K562 (cell line): ENCODE measurements around the gene SCG3. TPM values are rescaled to one million over a fixed set of nuclear protein-coding genes. Genes with fewer than 3 reads are reported as not detected.
A peak's percentile ranks its signal among the peaks of the same experiment; 100 is the strongest.

ENCODE experiments used
- CREM ChIP-seq: IDR thresholded peaks from 2 replicates; pipeline ENCODE4 v1.6.1; 2014; ENCODE audit warnings: antibody characterized with exemption, low read depth
- NFE2 ChIP-seq: IDR thresholded peaks from 2 replicates; pipeline ENCODE4 v1.6.1; 2014; ENCODE audit warnings: antibody characterized with exemption, low read depth
- STAG1 ChIP-seq: sonication (generic); formaldehyde crosslinking; IDR thresholded peaks from 2 replicates; pipeline ENCODE4 v1.5.0; 2020; ENCODE audit warnings: missing genetic modification reagents, borderline replicate concordance
- TAF9B ChIP-seq: fragments of 450-650 bp; IDR thresholded peaks from 2 replicates; pipeline ENCODE4 v1.6.1; 2018; ENCODE audit warnings: mild to moderate bottlenecking; ENCODE audit not compliant: partially characterized antibody
- ZKSCAN8 ChIP-seq: fragments of 200-800 bp; sonication (Bioruptor generic); IDR thresholded peaks from 2 replicates; pipeline ENCODE4 v1.6.1; 2016; ENCODE audit warnings: missing genetic modification characterization, missing compliant biosample characterization
- ZNF174 ChIP-seq: fragments of 250-450 bp; sonication (Bioruptor Pico); IDR thresholded peaks from 2 replicates; pipeline ENCODE4 v1.4.0; 2020; ENCODE audit warnings: mild to moderate bottlenecking
- ZNF224 ChIP-seq: sonication (generic); formaldehyde crosslinking; IDR thresholded peaks from 2 replicates; pipeline ENCODE4 v1.8.0; 2022; ENCODE audit warnings: mild to moderate bottlenecking, missing genetic modification reagents
- ZNF583 ChIP-seq: fragments of 250-450 bp; sonication (Bioruptor Pico); IDR thresholded peaks from 2 replicates; pipeline ENCODE4 v1.4.0; 2020
- polyA plus RNA-seq, 8 experiments: library from polyadenylated mRNA; depleted of rRNA in 4 of 8; stranded (reverse) in 5 of 8; unstranded in 3 of 8; fragments of >200 nt; fragmentation: Nextera tagmentation in 2 of 8; fragmentation: Illumina TruSeq in 1 of 8; extraction: Ambion mirVana in 2 of 8; extraction: Trizol in 1 of 8; gene quantifications; 2 replicates each; pipeline versions ENCODE4 v1.2.1 to v1.2.3, GENCODE V29; 2011 to 2014; ENCODE audit warnings: inconsistent platforms in 1 of 8, missing spikeins in 1 of 8
- total RNA-seq, 7 experiments: library from RNA; depleted of rRNA in 6 of 7; stranded (reverse); fragments of >200 nt in 6 of 7; fragmentation: Illumina TruSeq in 2 of 7; extraction: Trizol in 2 of 7; gene quantifications; 2 replicates each; pipeline versions ENCODE4 v1.2.1 to v1.2.3, GENCODE V29; 2011 to 2021; ENCODE audit warnings: low replicate concordance in 1 of 7
- TF ChIP-seq, protein P1 (sequence below): fragments of 200-600 bp; sonication (generic); IDR thresholded peaks from one replicate; pipeline ENCODE4 v1.6.1; 2012; ENCODE audit warnings: mild to moderate bottlenecking, low read depth, low read length, inconsistent platforms
- TF ChIP-seq, protein P2 (sequence below): sonication (generic); formaldehyde crosslinking; IDR thresholded peaks from 2 replicates; pipeline ENCODE4 v1.8.0; 2022; ENCODE audit warnings: mild to moderate bottlenecking, missing genetic modification reagents

The SCG3 gene
- total and polyA plus RNA-seq, 9 of the 15 experiments (the other 6 are each of a cell fraction or from before 2014, with no cell fraction given), result 13.0 to 43.8 (median 21.0) TPM

DNA sequence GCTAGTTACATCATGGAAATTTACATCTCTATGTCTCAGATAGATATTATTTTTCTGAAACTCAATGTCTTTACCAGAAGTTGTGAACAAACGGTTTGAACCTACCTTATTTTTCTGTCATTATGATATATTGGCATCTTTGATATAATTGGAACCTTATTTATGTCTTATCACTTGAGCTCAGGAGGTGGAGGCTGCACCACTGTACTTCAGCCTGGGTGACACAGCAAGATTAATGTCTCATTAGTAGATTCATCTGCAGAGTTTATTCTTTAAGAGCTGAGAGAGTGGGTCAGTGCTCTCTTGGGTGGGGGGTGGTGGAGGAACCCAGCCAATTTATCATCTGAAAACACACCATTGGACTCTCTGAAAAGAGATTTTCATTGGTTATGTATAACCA is 21.4 kb downstream of the SCG3 start (continued):
- TF ChIP-seq, protein P1, sequence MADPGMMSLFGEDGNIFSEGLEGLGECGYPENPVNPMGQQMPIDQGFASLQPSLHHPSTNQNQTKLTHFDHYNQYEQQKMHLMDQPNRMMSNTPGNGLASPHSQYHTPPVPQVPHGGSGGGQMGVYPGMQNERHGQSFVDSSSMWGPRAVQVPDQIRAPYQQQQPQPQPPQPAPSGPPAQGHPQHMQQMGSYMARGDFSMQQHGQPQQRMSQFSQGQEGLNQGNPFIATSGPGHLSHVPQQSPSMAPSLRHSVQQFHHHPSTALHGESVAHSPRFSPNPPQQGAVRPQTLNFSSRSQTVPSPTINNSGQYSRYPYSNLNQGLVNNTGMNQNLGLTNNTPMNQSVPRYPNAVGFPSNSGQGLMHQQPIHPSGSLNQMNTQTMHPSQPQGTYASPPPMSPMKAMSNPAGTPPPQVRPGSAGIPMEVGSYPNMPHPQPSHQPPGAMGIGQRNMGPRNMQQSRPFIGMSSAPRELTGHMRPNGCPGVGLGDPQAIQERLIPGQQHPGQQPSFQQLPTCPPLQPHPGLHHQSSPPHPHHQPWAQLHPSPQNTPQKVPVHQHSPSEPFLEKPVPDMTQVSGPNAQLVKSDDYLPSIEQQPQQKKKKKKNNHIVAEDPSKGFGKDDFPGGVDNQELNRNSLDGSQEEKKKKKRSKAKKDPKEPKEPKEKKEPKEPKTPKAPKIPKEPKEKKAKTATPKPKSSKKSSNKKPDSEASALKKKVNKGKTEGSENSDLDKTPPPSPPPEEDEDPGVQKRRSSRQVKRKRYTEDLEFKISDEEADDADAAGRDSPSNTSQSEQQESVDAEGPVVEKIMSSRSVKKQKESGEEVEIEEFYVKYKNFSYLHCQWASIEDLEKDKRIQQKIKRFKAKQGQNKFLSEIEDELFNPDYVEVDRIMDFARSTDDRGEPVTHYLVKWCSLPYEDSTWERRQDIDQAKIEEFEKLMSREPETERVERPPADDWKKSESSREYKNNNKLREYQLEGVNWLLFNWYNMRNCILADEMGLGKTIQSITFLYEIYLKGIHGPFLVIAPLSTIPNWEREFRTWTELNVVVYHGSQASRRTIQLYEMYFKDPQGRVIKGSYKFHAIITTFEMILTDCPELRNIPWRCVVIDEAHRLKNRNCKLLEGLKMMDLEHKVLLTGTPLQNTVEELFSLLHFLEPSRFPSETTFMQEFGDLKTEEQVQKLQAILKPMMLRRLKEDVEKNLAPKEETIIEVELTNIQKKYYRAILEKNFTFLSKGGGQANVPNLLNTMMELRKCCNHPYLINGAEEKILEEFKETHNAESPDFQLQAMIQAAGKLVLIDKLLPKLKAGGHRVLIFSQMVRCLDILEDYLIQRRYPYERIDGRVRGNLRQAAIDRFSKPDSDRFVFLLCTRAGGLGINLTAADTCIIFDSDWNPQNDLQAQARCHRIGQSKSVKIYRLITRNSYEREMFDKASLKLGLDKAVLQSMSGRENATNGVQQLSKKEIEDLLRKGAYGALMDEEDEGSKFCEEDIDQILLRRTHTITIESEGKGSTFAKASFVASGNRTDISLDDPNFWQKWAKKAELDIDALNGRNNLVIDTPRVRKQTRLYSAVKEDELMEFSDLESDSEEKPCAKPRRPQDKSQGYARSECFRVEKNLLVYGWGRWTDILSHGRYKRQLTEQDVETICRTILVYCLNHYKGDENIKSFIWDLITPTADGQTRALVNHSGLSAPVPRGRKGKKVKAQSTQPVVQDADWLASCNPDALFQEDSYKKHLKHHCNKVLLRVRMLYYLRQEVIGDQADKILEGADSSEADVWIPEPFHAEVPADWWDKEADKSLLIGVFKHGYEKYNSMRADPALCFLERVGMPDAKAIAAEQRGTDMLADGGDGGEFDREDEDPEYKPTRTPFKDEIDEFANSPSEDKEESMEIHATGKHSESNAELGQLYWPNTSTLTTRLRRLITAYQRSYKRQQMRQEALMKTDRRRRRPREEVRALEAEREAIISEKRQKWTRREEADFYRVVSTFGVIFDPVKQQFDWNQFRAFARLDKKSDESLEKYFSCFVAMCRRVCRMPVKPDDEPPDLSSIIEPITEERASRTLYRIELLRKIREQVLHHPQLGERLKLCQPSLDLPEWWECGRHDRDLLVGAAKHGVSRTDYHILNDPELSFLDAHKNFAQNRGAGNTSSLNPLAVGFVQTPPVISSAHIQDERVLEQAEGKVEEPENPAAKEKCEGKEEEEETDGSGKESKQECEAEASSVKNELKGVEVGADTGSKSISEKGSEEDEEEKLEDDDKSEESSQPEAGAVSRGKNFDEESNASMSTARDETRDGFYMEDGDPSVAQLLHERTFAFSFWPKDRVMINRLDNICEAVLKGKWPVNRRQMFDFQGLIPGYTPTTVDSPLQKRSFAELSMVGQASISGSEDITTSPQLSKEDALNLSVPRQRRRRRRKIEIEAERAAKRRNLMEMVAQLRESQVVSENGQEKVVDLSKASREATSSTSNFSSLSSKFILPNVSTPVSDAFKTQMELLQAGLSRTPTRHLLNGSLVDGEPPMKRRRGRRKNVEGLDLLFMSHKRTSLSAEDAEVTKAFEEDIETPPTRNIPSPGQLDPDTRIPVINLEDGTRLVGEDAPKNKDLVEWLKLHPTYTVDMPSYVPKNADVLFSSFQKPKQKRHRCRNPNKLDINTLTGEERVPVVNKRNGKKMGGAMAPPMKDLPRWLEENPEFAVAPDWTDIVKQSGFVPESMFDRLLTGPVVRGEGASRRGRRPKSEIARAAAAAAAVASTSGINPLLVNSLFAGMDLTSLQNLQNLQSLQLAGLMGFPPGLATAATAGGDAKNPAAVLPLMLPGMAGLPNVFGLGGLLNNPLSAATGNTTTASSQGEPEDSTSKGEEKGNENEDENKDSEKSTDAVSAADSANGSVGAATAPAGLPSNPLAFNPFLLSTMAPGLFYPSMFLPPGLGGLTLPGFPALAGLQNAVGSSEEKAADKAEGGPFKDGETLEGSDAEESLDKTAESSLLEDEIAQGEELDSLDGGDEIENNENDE, result no peak
- TF ChIP-seq TAF9B, result no peak
- no peak for TF ChIP-seq ZNF224 (CRISPR knock-in tag)
- peak; percentile 88 for TF ChIP-seq NFE2
- no peak for TF ChIP-seq ZNF174 (CRISPR knock-in tag)
- TF ChIP-seq, protein P2, sequence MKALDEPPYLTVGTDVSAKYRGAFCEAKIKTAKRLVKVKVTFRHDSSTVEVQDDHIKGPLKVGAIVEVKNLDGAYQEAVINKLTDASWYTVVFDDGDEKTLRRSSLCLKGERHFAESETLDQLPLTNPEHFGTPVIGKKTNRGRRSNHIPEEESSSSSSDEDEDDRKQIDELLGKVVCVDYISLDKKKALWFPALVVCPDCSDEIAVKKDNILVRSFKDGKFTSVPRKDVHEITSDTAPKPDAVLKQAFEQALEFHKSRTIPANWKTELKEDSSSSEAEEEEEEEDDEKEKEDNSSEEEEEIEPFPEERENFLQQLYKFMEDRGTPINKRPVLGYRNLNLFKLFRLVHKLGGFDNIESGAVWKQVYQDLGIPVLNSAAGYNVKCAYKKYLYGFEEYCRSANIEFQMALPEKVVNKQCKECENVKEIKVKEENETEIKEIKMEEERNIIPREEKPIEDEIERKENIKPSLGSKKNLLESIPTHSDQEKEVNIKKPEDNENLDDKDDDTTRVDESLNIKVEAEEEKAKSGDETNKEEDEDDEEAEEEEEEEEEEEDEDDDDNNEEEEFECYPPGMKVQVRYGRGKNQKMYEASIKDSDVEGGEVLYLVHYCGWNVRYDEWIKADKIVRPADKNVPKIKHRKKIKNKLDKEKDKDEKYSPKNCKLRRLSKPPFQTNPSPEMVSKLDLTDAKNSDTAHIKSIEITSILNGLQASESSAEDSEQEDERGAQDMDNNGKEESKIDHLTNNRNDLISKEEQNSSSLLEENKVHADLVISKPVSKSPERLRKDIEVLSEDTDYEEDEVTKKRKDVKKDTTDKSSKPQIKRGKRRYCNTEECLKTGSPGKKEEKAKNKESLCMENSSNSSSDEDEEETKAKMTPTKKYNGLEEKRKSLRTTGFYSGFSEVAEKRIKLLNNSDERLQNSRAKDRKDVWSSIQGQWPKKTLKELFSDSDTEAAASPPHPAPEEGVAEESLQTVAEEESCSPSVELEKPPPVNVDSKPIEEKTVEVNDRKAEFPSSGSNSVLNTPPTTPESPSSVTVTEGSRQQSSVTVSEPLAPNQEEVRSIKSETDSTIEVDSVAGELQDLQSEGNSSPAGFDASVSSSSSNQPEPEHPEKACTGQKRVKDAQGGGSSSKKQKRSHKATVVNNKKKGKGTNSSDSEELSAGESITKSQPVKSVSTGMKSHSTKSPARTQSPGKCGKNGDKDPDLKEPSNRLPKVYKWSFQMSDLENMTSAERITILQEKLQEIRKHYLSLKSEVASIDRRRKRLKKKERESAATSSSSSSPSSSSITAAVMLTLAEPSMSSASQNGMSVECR (CRISPR knock-in tag), result no peak
- TF ChIP-seq STAG1 (CRISPR knock-in tag), result no peak
- TF ChIP-seq ZKSCAN8 (CRISPR knock-in tag), result no peak
- TF ChIP-seq ZNF583 (CRISPR knock-in tag), result no peak
- no peak for TF ChIP-seq CREM
